GM12874 (cell line): ENCODE results near the gene SDCBP2.

Experiments
- TF ChIP-seq, protein P1 (sequence below): IDR thresholded peaks from 2 replicates; pipeline ENCODE4 v1.5.1; 2011; ENCODE audit warnings: low read depth, mild to moderate bottlenecking, control low read depth, low read length, moderate library complexity; ENCODE audit not compliant: insufficient read depth

Gene SDCBP2

DNA sequence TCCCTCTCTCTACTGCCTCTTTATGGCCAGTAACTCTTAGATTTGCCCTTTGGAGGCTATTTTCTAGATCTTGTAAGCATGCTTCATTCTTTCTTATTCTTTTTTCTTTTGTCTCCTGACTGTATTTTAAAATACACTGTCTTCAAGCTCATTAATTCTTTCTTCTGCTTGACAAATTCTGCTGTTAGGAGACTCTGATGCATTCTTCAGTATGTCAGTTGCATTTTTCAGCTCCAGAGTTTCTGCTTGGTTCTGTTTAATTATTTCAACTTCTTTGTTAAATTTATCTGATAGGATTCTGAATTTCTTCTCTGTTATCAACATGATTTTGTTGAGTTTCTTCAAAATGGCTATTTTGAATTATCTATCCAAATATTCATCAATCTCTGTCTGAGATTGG, 25.0 kb upstream of the SDCBP2 start:
- TF ChIP-seq, protein P1, sequence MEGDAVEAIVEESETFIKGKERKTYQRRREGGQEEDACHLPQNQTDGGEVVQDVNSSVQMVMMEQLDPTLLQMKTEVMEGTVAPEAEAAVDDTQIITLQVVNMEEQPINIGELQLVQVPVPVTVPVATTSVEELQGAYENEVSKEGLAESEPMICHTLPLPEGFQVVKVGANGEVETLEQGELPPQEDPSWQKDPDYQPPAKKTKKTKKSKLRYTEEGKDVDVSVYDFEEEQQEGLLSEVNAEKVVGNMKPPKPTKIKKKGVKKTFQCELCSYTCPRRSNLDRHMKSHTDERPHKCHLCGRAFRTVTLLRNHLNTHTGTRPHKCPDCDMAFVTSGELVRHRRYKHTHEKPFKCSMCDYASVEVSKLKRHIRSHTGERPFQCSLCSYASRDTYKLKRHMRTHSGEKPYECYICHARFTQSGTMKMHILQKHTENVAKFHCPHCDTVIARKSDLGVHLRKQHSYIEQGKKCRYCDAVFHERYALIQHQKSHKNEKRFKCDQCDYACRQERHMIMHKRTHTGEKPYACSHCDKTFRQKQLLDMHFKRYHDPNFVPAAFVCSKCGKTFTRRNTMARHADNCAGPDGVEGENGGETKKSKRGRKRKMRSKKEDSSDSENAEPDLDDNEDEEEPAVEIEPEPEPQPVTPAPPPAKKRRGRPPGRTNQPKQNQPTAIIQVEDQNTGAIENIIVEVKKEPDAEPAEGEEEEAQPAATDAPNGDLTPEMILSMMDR = no peak

DNA sequence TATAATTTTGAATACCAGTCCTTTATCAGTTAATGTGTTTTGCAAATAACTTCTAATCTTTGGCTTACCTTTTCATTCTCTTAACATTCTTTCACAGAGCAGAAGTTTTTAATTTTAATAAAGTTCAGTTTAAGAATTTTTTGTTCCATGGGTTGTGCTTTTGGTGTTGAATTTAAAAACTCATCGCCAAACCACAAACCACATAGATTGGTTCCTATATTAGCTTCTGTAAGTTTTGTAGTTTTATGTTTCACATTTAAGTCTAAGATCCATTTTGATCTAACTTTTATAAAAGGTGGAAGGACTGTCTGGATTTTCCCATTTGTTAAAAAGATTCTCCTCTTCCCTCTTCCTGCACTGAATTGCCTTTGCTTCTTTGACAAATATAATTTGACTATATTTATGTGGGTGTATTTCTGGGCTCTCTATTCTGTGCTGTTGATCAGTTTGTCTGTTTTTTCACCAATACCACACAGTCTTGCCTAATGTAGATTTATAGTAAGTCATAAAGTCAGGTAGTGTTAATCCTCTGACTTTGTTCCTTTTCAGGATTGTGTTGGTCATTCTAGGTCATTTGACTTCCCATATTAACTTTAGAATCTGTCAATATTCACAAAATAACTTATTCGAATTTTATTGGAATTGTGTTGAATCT, 17.5 kb upstream of the SDCBP2 start:
- TF ChIP-seq, protein P1 = no peak

DNA sequence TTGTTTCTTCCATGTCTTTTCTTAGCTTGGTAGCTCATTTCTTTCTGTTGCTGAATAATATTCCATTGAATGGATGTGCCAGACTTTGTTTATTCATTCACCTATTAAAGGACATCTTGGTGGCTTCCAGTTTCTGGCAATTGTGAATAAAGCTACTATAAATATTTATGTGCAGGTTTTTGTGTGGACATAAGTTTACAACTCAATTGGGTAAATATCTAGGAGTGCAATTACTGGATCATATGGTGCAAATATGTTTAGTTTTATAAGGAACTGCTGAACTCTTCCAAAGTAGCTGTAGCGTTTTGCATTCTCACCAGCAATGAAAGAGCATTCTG, 16.8 kb upstream of the SDCBP2 start:
- TF ChIP-seq, protein P1 = no peak

DNA sequence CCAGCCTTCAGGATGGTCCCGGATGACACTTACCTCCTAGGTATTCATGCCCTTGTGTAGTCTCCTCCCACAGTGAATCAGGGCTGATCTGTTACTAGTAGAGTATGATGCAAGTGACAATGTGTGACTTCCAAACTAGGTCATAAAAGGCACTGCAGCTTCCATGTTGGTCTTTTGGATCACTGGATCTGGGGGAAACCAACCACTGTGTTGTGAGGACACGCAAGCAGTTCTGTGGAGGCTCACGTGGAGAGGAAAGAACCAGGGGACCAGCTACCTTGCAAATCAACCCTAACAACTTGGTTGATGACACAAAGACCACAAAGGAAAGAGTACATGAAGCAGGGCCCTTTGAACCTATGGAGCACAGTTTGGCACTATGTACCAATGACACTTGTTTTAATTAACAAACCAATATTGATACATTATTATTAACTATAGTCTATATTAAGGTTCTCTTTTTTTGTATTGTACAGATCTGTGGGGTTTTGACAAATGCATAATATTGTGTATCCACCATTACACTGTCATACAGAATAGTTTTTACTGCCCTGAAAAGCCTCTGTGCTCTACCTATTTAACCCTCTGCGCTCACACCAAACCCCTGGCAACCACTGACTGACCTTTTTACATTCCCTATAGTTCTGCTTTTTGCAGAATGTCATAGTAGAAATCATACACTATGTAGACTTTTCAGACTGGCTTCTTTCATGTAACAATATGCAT, 16.3 kb upstream of the SDCBP2 start:
- TF ChIP-seq, protein P1 = no peak

DNA sequence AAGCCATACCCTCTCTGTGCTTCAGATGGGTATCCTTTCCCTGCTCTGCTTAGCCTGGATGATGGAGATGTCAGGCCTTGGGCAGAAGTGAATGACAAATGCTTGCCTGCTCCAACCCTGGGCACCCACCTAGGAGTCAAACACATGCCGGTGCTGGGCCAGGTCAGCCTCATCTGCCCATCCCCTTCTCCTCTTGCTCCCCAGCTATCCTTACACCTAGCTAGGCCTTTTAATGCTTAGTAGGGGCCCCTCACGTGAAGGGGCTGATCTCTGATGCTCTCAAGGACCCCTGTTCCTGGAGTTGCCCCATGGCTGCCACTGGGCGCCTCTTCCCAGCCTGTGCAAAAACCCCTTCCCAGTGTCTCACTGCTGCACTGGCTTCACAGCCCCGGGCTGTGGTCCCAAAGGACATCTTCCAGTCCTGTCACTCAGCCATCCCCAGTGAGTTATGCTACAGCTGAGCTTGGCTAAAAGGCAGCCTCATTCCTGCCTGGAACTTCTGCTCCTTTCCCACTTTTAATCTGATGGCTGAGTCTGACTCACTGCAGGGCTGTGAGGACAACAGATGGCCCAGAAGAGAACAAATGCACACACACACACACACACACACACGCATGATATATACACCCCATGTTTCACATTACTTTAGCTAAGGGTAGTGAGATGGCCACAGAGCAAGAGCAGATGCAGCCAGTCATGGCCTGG, 12.8 kb upstream of the SDCBP2 start:
- TF ChIP-seq, protein P1 = no peak

DNA sequence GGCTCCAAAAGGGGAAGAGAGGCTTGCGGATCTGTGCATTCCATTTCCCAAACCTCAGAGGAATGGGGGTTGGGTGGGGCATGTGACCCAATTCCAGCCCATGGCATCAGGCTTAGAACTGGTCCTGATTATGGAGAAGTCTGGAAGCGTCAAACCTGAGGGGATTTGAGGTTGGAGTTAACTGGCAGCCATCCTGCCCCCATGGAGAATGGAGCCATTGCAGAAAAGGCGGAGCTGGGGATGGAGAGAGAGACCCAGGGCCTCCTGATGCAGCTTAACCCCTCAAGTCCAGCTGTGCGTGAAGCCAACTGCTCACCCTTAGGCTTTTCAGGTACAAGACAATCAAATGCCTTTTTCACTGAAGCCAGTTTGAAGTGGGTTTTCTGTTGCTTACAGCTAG, 9.9 kb upstream of the SDCBP2 start:
- TF ChIP-seq, protein P1 = no peak

- TF ChIP-seq, protein P1 = no peak
Measured at GRCh38 chr20:1338096-1338495, 9.2 kb upstream of the SDCBP2 start.
